Right atrium auricular region (tissue), 2 donors: ENCODE measurements around the gene L3MBTL2. TPM values are rescaled to one million over a fixed set of nuclear protein-coding genes. Genes with fewer than 3 reads are reported as not detected.

Source experiments
- DNase-seq: peaks from one replicate; pipeline ENCODE4 v3.0.0-alpha.2; 2019; ENCODE audit warnings: low spot score
- H3K27ac ChIP-seq, 2 donors: fragments of 200-600 bp; sonication (generic); 1 replicate in 1 of 2; 2 replicates in 1 of 2; pipeline ENCODE4 v1.5.1; 2016 to 2019
- H3K27me3 ChIP-seq, 2 donors: fragments of 200-600 bp; sonication (generic); one replicate each; pipeline versions ENCODE4 v1.5.1 to v1.6.0; 2017 to 2019
- H3K36me3 ChIP-seq: fragments of 200-600 bp; sonication (generic); one replicate; pipeline ENCODE4 v1.5.1; 2016
- H3K4me1 ChIP-seq, 2 donors: fragments of 200-600 bp; sonication (generic); one replicate each; pipeline versions ENCODE4 v1.5.1 to v1.6.0; 2017 to 2019
- H3K4me3 ChIP-seq, 2 donors: fragments of 200-600 bp; sonication (generic); 1 replicate in 1 of 2; 2 replicates in 1 of 2; pipeline ENCODE4 v1.5.1; 2017 to 2019; ENCODE audit warnings: mild to moderate bottlenecking in 1 of 2, moderate library complexity in 1 of 2
- H3K9me3 ChIP-seq, 2 donors: fragments of 200-600 bp; sonication (generic); one replicate each; pipeline ENCODE4 v1.5.1; 2019
- total RNA-seq, 2 donors: library from RNA; depleted of rRNA; stranded (reverse); fragments of >200 nt; gene quantifications; one replicate each; pipeline ENCODE4 v1.1.0, GENCODE V29; 2016
- TF ChIP-seq, protein P1 (sequence below), 2 donors: fragments of 200-600 bp; sonication (generic); IDR thresholded peaks; one replicate each; pipeline ENCODE4 v1.5.1; 2019; ENCODE audit warnings: antibody characterized with exemption in 2 of 2

L3MBTL2 gene
- total RNA-seq: 10 to 100 TPM in 1 of 2 donors, 1 to 10 TPM in 1; 9.0 to 14.6 TPM

DNA sequence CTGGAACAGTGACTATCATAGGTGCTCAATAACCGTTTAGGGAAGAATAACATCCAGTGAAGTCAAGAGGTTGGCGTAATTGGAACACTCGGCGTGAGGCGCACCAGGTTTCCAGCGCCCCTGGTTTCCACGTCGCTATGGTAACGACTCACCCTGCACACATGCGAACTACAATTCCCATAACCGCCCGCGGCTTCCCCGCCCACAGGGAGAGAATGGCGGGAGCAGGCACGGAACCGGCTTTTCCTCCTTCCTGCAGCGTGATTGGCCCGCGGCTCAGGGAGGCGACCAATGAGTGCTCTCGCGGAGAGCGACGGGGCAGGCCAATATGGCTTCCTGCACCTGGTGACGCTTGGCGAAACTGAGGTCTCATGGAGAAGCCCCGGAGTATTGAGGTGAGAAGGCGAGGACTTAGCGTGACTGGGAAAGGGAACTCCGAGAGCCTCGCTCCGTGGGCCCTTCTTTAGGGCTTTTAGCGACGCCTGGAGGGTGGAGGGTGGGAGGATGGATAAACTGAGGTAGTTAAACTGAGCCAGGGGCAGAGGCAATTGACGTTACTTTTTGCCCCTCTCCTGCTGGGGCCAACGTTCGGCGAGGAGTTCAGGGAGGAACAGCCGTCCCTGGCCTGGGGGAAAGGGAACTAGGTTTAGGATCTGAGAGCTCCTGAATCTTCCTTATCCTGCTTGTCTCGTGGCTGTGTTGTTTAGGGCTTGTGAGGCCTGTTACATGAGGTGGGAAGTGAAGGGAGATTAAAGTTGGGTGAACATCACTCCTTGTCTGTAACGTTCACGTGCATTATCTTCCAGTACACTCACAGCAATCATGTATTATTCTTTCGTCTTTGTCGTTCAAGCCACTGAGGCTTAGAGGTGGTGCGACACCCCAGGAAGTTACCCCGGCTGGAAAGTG, at the start of gene L3MBTL2:
Gene L3MBTL2, plus strand, starts transcription at position 321 of the 909 bp plus-strand sequence. Its CDS starts 51 bp downstream, at position 372.
- TF ChIP-seq, protein P1, sequence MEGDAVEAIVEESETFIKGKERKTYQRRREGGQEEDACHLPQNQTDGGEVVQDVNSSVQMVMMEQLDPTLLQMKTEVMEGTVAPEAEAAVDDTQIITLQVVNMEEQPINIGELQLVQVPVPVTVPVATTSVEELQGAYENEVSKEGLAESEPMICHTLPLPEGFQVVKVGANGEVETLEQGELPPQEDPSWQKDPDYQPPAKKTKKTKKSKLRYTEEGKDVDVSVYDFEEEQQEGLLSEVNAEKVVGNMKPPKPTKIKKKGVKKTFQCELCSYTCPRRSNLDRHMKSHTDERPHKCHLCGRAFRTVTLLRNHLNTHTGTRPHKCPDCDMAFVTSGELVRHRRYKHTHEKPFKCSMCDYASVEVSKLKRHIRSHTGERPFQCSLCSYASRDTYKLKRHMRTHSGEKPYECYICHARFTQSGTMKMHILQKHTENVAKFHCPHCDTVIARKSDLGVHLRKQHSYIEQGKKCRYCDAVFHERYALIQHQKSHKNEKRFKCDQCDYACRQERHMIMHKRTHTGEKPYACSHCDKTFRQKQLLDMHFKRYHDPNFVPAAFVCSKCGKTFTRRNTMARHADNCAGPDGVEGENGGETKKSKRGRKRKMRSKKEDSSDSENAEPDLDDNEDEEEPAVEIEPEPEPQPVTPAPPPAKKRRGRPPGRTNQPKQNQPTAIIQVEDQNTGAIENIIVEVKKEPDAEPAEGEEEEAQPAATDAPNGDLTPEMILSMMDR (IDR thresholded peaks at IDR 0.05): no peak
- Histone ChIP-seq H3K36me3 (peaks cover 7% of the 10 kb centered on the region), H3K9me3 (no peaks in the 10 kb centered on the region), H3K27ac (peak within 1 kb of the TSS; percentile 65 to 81), H3K4me1 (peaks cover 0 to 8% of the 10 kb centered on the region in 2 donors), H3K4me3 (peak within 1 kb of the TSS; percentile 73 to 77), H3K27me3 (no peaks in the 10 kb centered on the region)
- peak; percentile 98 for DNase-seq

DNA sequence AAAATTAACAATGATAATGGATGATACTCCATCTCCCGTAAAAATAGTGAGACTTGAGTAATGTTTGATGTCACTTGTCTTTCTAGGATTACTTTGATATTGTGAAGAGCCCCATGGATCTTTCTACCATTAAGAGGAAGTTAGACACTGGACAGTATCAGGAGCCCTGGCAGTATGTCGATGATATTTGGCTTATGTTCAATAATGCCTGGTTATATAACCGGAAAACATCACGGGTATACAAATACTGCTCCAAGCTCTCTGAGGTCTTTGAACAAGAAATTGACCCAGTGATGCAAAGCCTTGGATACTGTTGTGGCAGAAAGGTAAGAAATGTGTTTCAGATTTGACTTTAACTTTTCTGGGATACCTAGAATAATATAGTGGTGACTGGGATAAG, 48.0 kb upstream of the L3MBTL2 start:
- H3K27ac ChIP-seq: no peak overlapping the region
- TF ChIP-seq, protein P1 (IDR thresholded peaks at IDR 0.05): no peak
- H3K4me1 ChIP-seq: no peaks in the 10 kb centered on the region
- H3K9me3 ChIP-seq: no peaks in the 10 kb centered on the region
- H3K36me3 ChIP-seq: peaks cover 95% of the 10 kb centered on the region
- no peak overlapping the region for H3K4me3 ChIP-seq
- no peak for DNase-seq
- H3K27me3 ChIP-seq: no peaks in the 10 kb centered on the region

DNA sequence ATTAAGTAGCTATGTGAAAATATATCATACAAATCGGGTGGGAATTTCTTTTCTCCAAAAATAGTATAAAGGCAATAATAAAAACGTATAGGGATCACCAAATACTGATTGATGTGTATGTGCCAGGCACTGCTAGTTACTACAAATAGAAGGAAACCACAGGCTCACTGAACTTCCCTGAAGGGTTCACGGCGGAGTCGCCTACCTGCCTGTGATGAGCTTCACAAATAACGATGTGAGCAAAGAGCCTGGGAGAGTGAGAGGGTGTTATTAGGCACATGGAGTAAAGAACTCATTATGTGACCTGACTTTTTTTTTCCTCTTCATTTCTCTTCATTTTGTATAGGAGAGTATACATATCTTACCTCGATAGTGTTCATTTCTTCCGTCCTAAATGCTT, 36.0 kb upstream of the L3MBTL2 start:
- DNase-seq: no peak

DNA sequence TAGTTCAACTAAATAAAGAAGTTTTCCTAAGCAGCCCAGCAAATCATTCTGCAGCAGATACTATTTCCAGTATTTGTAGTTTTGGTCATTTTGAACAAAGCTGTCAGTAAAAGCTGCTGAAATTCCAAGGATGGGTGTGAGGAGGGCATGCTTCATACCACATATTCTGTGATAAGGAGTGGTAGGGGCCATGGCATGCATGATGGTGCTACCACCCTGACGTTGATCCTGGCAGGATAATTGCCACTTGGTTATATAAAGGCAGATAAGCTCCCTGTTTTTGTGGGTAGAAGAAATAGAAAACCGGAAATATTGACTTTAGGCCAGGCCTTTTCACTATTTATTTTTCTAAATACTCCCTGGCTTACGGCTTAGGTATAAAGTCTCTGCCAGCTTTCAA, 33.1 kb upstream of the L3MBTL2 start:
- peaks cover 0 to 11% of the 10 kb centered on the region in 2 donors for H3K4me1 ChIP-seq
- peaks cover 89% of the 10 kb centered on the region for H3K36me3 ChIP-seq
- H3K9me3 ChIP-seq: no peaks in the 10 kb centered on the region
- TF ChIP-seq, protein P1 (IDR thresholded peaks at IDR 0.05): no peak
- H3K27ac ChIP-seq: no peak overlapping the region
- DNase-seq: no peak
- no peak overlapping the region for H3K4me3 ChIP-seq
- no peaks in the 10 kb centered on the region for H3K27me3 ChIP-seq

More for the DNA sequence above, 36.0 kb upstream of the L3MBTL2 start:
- Histone ChIP-seq H3K9me3 (no peaks in the 10 kb centered on the region), H3K36me3 (peaks cover 91% of the 10 kb centered on the region), H3K27me3 (no peaks in the 10 kb centered on the region), H3K27ac (no peak overlapping the region), H3K4me1 (no peaks in the 10 kb centered on the region), H3K4me3 (no peak overlapping the region)
- TF ChIP-seq, protein P1 (IDR thresholded peaks at IDR 0.05): no peak

DNA sequence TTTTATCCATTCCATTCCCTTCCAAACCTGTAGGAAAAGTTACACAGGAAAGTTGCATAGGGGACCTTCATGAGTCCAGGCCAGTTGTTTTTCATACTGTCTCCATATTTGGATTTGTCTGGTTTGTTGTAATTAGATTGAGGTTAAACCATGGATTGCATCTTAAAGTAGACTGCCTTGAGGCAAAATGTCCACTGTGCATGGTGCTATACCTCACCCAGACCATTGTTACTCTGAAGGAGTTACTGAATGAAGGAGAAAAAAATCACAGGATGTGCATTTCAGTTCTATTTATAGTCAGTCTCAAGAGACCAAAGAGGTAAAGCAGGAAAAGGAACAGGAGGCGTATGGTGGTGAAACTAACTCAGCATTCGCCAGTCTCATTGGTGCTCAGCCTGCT, 29.6 kb upstream of the L3MBTL2 start:
- H3K36me3 ChIP-seq: peaks cover 83% of the 10 kb centered on the region
- no peak for DNase-seq
- peaks cover 0 to 18% of the 10 kb centered on the region in 2 donors for H3K4me1 ChIP-seq
- TF ChIP-seq, protein P1 (IDR thresholded peaks at IDR 0.05): no peak
- H3K4me3 ChIP-seq: no peak overlapping the region
- H3K27ac ChIP-seq: no peak overlapping the region
- H3K27me3 ChIP-seq: no peaks in the 10 kb centered on the region
- H3K9me3 ChIP-seq: no peaks in the 10 kb centered on the region
